ENCODE results near the gene BLTP3A.

DNA sequence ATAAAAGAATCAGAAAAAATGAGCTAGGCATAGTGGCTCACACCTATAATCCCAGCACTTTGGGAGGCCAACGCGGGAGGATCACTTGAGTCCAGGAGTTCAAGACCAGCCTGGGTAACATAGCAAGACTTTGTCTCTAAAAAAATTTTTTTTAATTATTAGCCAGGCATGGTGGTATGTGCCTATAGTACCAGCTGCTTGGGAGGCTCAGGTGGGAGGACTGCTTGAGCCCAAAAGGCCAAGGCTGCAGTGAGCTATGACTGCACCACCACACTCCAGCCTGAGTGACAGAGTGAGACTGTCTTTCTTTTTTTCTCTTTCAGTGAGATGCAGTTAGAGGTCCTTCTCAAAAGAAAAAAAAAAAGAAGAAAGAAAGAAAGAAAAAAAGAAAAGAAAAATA, 43.1 kb upstream of the BLTP3A start:
- no peak for TF ChIP-seq TCF12 (IDR thresholded peaks at IDR 0.05; ENCODE audit: low read depth)
- no peak for TF ChIP-seq FOXM1 (IDR thresholded peaks at IDR 0.05; ENCODE audit: borderline replicate concordance, low read depth)
- no peak for TF ChIP-seq REST (IDR thresholded peaks at IDR 0.05; ENCODE audit: low read depth)
- no peak for TF ChIP-seq MAX (IDR thresholded peaks at IDR 0.05)
- no peak for TF ChIP-seq TEAD4 (IDR thresholded peaks at IDR 0.05)
- no peak for TF ChIP-seq EP300 (IDR thresholded peaks at IDR 0.05; ENCODE audit: borderline replicate concordance)
- TF ChIP-seq TAF1 (IDR thresholded peaks at IDR 0.05; ENCODE audit: low read depth) = no peak
- TF ChIP-seq YY1 (IDR thresholded peaks at IDR 0.05; ENCODE audit: low read depth) = no peak
- TF ChIP-seq NFIC (IDR thresholded peaks at IDR 0.05) = no peak

Measured in Ishikawa (cell line).